Stimulated activated CD8-positive, alpha-beta memory T cell treated with anti-CD3 and anti-CD28 coated beads, Interleukin-12 subunit alpha, Interleukin-12 subunit beta, amount 100 ng/mL, for 24 hours (primary cell): ENCODE data around the gene RNF8.
"Not testable (repeated sequence)": the region's sequence is repeated elsewhere in the genome, so short reads cannot be mapped to it uniquely, and the experiment has no call there.

Experiments used
- DNase-seq: peaks from one replicate; pipeline ENCODE4 v3.0.0-alpha.2; 2020; ENCODE audit errors: extremely low read depth

The RNF8 gene

DNA sequence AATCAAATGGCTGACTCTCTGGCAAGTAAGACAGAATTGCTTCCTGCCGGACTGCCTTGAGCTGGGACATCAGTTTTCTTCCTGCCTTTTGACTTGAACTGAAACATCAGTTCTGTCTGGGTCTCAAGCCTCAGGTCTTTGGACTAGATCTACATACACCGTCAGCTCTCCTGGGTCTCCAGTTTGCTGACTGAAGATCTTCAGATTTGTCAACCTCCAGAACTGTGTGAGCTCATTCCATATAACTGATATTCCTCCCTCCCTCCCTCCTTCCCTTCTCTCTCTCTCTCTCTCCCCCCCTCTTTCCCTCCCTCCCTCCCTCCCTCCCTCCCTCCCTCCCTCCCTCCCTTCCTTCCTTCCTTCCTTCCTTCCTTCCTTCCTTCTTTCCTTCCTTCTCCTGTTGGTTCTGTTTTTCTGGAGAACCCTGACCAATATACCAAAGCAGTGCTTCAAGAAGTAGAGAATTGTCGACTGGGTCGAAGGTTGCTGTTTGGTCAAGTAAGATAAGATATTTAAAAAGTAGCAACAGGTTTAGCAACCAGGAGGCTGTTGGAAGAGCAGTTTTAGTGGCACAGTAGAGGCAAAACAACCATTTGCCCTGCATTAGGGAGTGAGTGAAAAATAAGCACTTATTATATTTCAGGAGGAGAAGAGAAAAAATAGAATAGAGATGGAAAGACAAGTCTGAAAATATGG, 46.2 kb downstream of the RNF8 start:
- DNase-seq: no peak

GRCh38 chr6:37401658-37402057, 47.9 kb downstream of the RNF8 start:
- DNase-seq: not testable (repeated sequence)

GRCh38 chr6:37406726-37407341, 53.1 kb downstream of the RNF8 start:
- no peak for DNase-seq

- DNase-seq: no peak
Measured at GRCh38 chr6:37407948-37408347, 54.2 kb downstream of the RNF8 start.

GRCh38 chr6:37409501-37409900, 55.7 kb downstream of the RNF8 start:
- DNase-seq: no peak

DNA sequence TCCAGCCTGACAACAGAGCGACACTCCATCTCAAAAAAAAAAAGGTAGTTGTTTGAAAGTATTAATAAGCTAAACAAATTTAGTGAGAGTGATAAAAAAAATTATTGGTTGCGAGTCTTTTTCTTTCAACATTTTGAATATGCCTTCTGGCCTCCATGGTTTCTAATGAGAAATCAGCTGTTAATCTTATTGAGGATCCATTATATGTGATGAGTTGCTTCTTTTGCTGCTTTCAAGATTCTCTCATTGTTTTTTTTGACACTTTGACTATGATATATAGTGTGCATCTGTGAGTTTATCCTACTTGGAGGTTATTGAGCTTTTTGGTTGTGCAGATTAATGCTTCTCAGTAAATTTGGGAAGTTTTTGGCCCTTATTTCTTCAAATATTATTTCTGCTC, 63.6 kb downstream of the RNF8 start:
- DNase-seq: no peak

DNA sequence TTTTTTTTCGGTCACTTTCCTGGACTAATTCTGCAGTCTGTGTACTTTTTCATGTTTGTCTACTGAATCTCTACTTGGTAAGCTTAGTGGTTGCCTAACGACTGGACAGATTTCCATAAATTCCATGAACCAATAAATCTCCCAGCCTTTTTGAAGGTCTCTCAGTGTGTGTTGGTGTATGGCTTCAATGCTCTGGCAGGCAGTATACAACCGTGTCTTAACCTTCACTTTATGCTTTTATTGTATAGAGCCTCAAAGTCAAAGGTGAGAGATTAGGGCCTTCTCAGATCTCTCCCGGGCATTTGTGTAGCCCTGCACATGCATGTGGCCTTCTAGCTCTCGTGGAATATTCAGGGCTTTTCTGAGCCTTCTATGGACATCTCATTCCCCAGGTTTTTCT, 64.9 kb downstream of the RNF8 start:
- DNase-seq: no peak

DNA sequence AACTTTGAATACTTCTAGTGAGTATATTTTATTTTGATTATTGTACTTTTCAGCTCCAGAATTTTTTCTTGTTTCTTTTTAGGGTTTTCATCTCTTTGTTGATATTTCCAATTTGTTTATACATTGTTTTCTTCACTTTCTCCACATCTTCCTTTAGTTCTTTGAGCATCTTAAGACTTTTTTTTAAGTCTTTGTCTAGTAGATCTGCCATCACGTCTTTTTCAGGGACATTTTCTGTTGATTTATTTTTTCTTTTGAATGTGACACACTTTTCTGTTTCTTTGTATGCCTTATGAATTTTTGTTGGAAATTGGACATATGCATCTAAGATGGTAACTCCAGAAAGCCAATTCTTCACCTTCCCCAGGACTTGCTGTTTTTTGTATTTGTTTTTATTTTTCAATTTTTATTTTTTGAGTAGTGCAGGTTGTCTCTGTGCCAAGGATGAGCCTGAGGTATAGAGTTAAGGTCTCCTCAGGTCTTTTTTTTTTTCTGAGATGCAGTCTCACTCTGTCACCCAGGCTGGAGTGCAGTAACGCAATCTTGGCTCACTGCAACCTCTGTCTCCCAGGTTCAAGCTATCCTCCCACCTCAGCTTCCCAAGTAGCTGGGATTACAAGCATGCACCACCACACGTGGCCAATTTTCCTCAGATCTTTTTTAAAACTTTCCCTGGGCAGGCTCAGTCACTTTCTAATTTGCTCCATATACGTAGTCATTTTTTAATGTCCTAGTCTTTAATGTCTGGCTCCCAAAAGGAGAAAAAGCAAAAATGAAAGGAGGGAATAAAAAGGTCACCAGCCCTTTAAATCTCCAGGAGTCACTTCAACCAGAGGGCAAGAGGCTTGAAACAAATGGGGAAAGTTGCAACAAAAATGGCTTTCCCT, 72.5 kb downstream of the RNF8 start:
- DNase-seq: no peak

GRCh38 chr6:37426945-37427510, 73.2 kb downstream of the RNF8 start:
- DNase-seq: no peak

DNA sequence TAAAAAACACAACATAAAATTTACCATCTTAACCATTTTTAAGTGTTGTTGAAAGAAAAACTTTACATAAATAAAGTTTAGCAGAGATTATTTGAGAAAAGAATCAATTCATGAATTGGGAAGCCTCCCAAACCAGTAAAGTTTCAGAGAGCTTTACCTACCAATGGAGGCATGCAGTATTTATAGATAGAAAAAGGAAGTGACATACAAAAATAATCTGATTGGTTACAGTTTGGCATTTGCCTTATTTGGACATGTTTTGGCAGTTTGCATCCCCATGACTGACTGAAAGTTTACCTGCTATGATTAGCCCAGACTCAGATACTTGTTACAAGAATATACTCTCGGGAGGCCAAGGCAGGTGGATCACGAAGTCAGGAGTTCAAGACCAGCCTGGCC, 75.6 kb downstream of the RNF8 start:
- DNase-seq: no peak

DNA sequence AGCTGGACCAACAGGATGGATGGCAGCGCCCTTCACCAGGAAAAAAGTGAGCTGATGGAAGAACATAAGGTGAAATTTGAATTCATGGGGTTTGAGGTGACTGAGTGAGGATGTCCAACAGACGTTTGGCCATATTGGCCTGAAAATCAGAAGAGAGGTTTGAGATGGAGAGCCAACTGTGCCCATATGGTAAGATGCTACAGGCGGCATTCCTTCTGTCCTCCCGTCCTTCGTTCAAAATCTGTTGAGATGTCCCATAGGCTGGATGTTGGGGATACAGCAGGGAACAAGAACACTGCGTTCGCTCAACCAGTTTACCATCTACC, 78.8 kb downstream of the RNF8 start:
- no peak for DNase-seq

DNA sequence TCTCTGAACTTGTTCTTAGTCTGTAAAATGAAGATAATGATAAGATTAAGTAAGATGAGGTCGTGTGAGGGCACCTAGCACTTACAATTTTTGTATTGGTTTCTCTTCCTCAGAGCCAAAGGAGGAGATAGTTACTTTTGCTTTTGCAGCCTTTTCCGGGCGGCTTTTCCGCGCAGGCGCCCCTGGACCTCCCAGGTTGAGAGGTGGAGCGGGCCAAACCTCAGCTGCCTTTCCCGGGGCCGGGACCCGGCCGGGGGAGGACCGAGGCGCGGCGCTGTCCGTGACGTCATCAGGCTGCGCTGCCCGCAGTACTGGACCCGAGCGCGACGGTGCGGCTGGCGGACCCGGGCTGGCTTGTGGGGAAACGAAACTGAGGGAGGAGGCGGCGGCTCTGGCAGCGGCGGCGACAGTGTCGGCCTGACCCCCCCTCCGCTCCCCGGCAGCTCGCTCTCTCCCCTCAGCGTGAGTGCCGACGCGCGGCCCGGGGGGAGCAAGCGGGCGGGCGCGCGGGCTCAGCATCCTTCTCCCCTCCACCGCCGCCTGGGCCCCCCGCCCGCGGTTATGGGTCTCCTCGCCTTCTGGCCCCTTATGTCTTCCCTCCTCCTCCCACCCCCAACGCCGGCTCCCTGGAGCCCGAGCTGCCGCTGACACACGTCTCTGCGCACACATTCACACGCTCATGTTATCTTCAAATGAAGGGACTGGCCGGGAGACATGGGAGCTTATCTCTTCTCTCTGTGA, 79.3 kb downstream of the RNF8 start, which contains the start of gene CMTR1:
TSS of gene CMTR1 (plus strand) at position 306 of the 741 bp plus-strand sequence. CDS start 2,409 bp downstream, outside the sequence.
- DNase-seq: peak; percentile 94

GRCh38 chr6:37433657-37434271, 80.0 kb downstream of the RNF8 start:
- DNase-seq: peak; percentile 5

GRCh38 chr6:37435373-37435772, 81.6 kb downstream of the RNF8 start:
- no peak for DNase-seq

DNA sequence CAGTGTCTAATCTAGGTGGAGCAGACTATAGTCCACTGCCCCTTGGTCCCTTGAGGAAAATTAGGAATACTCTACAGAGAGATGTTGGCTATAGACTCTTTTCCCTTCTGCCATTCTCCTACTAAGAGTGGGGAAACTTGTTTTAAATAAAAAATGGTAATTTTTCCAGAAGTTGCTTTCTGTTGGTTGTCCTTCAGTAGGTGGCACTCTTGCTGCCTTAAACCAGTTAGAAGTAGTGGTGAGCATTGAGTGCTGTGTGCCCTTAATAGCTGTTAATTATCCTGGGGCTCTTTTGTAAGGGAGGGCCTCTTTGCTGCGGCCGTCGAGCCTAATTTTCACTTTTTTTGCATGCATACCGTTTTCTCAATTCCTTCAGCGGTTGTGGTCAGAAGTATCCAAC, 82.0 kb downstream of the RNF8 start:
- no peak for DNase-seq

DNA sequence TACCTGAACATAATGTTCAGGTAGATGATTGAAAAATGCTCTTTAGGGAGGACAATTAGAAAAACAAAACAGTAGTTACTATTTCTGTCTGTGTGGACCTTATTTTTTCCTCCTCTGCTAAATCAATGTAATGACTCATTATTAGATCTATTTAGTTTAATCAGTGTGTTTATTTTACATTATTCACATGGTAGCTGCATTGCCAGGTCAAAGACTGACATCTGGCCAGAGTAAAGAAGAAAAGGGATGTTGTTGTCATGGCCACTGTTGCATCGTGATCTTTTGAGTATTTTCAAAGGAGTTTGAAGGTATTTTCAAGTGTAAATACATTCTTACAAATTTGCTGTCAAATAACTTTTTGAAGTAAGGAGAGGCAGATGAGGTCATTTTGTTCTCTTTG, 85.1 kb downstream of the RNF8 start:
- no peak for DNase-seq

GRCh38 chr6:37441651-37442050, 87.9 kb downstream of the RNF8 start:
- no peak for DNase-seq

DNA sequence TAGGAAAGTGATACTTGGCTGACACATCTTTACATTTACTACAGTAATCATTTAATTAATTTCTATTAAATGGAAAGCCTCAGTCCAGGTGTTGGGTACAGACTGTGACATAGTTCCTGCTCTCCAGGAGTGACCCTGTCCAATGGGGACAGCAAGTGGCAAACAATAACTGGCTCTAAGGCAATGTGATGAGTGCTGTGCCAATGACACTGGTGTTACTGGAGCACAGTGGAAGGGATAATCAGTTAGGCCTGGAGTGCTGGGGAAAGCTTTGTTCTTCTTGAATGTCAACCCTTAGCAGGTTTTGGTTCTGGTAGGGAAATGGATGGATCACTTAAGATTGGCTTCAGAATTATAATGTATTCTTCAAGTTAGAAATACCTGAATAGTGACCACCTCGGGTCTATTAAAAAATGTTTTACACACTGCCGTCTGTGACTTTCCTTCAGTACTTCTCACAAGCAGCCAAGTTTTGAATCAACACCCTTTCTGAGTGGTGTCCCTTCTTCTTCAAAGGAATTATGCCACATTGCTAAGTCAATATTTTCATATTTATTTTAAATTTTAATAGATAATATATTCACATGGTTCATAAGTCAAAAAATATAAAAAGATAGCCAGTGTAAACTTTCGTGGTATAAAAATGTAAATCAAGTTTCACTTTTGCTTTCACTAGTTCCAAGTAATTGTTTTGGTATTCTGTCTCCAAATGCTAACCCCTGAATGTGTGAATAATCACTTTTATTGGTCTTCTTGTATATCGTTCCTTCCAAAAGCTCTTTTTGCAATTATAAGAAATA, 88.8 kb downstream of the RNF8 start:
- DNase-seq: no peak

DNA sequence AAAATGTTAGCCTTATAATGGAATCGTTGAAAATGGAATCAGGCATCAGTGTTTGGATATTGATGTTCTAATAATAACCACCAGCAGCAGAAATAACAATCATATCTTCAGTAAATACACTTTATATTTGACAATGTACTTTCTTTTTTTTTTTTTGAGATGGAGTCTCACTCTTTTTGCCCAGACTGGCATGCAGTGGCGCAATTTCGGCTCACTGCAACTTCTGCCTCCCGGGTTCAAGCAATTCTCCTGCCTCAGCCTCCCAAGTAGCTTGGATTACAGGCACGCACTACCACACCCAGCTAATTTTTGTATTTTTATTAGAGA, 89.4 kb downstream of the RNF8 start:
- DNase-seq: not testable (repeated sequence)
